Right lobe of liver (tissue), 4 donors: Measurements from ENCODE around the gene ADPRS.

ENCODE experiments used
- POLR2A ChIP-seq: fragments of 450-650 bp; IDR thresholded peaks from one replicate; pipeline ENCODE4 v1.6.1; 2017; ENCODE audit warnings: antibody characterized with exemption, mild to moderate bottlenecking
- TF ChIP-seq, protein P1 (sequence below), 4 donors: fragments of 200-600 bp in 3 of 4; fragments of 450-650 bp in 1 of 4; IDR thresholded peaks; one replicate each; pipeline versions ENCODE4 v1.5.1 to v1.8.0; 2016 to 2022; ENCODE audit warnings: antibody characterized with exemption in 4 of 4, mild to moderate bottlenecking in 2 of 4
- donor health status: DM: no; HTN: no; CAD: no.
- donor health status: DM: no; HTN: no; CAD: no.
- donor health status: DM: no; HTN: yes; CAD: no.

DNA sequence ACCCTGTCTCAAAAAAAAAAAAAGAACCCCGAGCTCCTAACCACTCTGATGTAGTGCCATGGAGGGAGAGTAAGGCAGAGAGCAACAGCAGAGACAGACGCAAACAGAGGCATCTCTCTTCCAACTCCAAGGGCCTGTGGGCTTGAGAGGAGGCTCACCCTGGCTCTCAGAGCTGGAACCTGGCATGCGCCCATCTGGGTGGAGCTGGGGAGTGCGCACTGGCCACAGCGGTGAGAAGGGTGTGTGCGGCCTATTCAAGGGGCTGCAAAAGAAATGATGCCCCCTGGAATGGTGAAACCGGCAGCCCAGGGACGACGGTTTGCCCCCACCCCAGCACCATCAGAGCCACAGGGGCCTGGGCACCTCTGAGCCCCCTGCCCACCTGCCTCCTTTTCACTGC, 18.7 kb downstream of the ADPRS start:
- TF ChIP-seq, protein P1, sequence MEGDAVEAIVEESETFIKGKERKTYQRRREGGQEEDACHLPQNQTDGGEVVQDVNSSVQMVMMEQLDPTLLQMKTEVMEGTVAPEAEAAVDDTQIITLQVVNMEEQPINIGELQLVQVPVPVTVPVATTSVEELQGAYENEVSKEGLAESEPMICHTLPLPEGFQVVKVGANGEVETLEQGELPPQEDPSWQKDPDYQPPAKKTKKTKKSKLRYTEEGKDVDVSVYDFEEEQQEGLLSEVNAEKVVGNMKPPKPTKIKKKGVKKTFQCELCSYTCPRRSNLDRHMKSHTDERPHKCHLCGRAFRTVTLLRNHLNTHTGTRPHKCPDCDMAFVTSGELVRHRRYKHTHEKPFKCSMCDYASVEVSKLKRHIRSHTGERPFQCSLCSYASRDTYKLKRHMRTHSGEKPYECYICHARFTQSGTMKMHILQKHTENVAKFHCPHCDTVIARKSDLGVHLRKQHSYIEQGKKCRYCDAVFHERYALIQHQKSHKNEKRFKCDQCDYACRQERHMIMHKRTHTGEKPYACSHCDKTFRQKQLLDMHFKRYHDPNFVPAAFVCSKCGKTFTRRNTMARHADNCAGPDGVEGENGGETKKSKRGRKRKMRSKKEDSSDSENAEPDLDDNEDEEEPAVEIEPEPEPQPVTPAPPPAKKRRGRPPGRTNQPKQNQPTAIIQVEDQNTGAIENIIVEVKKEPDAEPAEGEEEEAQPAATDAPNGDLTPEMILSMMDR (IDR thresholded peaks at IDR 0.05), result no peak
- no peak for TF ChIP-seq POLR2A
